Psoas muscle (tissue), 8 donors: ENCODE measurements around the gene GRIK5. TPM values are rescaled to one million over a fixed set of nuclear protein-coding genes. Genes with fewer than 3 reads are reported as not detected.

Source experiments
- ATAC-seq, 4 donors: fragments of 200-7000 bp; cut with Tn5 transposase; one replicate each; pipeline ENCODE4 v1.9.1; 2020; ENCODE audit warnings: moderate library complexity in 3 of 4, mild to moderate bottlenecking in 2 of 4
- DNase-seq, 2 donors: peaks; one replicate each; pipeline ENCODE4 v3.0.0-alpha.2; 2020
- H3K27ac ChIP-seq: fragments of 200-600 bp; one replicate; pipeline ENCODE4 v1.8.0; 2022
- H3K27me3 ChIP-seq, 3 donors: fragments of 200-600 bp in 1 of 3; one replicate each; pipeline versions ENCODE4 v1.6.1 to v1.8.0; 2013 to 2022; ENCODE audit warnings: low read length in 2 of 3, mild to moderate bottlenecking in 2 of 3, moderate library complexity in 1 of 3; ENCODE audit not compliant: insufficient read depth in 3 of 3
- H3K36me3 ChIP-seq, 2 donors: fragments of 200-600 bp in 1 of 2; one replicate each; pipeline versions ENCODE4 v1.6.1 to v1.8.0; 2013 to 2022; ENCODE audit warnings: low read depth in 1 of 2, mild to moderate bottlenecking in 1 of 2, moderate library complexity in 1 of 2; ENCODE audit not compliant: insufficient read depth in 1 of 2
- H3K4me1 ChIP-seq: fragments of 200-600 bp; one replicate; pipeline ENCODE4 v1.8.0; 2022
- H3K4me3 ChIP-seq: fragments of 200-600 bp; one replicate; pipeline ENCODE4 v1.8.0; 2022; ENCODE audit warnings: mild to moderate bottlenecking
- H3K9me3 ChIP-seq: fragments of 200-600 bp; one replicate; pipeline ENCODE4 v1.8.0; 2022
- CTCF ChIP-seq: fragments of 200-600 bp; IDR thresholded peaks from one replicate; pipeline ENCODE4 v1.8.0; 2022; ENCODE audit warnings: antibody characterized with exemption
- whole genome bisulfite sequencing, 3 donors: extraction: QIAGEN DNeasy Blood & Tissue Kit; methylation state at CpG; one replicate each; pipeline versions ENCODE4 v1.1.6 to v1.1.7; 2013; 5-methylcytosine and 5-hydroxymethylcytosine counted together
- intact Hi-C, 2 donors: fragments of 100-400 bp; cut with DNase I; formaldehyde crosslinking; loops; one replicate each; pipeline versions ENCODE4 v1.11.0 to v1.14.2; 2022
- polyA plus RNA-seq, 3 donors: library from polyadenylated mRNA; stranded (reverse); fragments of 200-250 nt; gene quantifications; one replicate each; pipeline ENCODE4 v1.2.3, GENCODE V29; 2013
- total RNA-seq, 4 donors: library from RNA; stranded (reverse); fragmentation: NEBNext Ultra II Directional in 2 of 4; extraction: Animal tissue kit (Norgen Biotek cat#: 25700) in 2 of 4; gene quantifications; one replicate each; pipeline versions ENCODE4 v1.2.1 to v1.2.4, GENCODE V29; 2021 to 2023
- donor health status: healthy with polysubstance abuse.
- donor health status: DM: no; HTN: no; CAD: no; lungs with moderate emphysema.
- donor health status: Bipolar disorder and iron deficiency.
- donor health status: healthy.
- donor health status: DM: yes; HTN: yes; CAD: no.
- donor health status: DM: no; HTN: no; CAD: no.
- donor health status: DM: no; HTN: no; CAD: no.
- donor health status: DM: yes; HTN: yes; CAD: no.

GRIK5 gene
- total and polyA plus RNA-seq, 7 donors = 0.26 to 0.88 (median 0.45) TPM

GRCh38 chr19:41968751-41969595 is 101.0 kb downstream of the GRIK5 start:
- no peaks in the 10 kb centered on the region for H3K36me3 ChIP-seq
- no peaks in the 10 kb centered on the region for H3K9me3 ChIP-seq
- peaks cover 0 to 19% (median 0%) of the 10 kb centered on the region in 3 donors for H3K27me3 ChIP-seq
- no peak overlapping the region for H3K27ac ChIP-seq
- no peak overlapping the region for H3K4me3 ChIP-seq
- no peak for ATAC-seq
- DNase-seq = no peak
- H3K4me1 ChIP-seq = no peaks in the 10 kb centered on the region
- TF ChIP-seq CTCF = no peak
- intact Hi-C loops = no loop called here
- WGBS, 3 donors = 78 to 85% (median 82%) methylated on average over 27 to 28 of the region's 28 CpGs

GRCh38 chr19:41967054-41967783 is 102.8 kb downstream of the GRIK5 start:
- TF ChIP-seq CTCF = no peak
- DNase-seq (no peak), ATAC-seq (no peak)
- intact Hi-C loops = no loop called here
- Histone ChIP-seq H3K4me1 (no peaks in the 10 kb centered on the region), H3K9me3 (no peaks in the 10 kb centered on the region), H3K36me3 (no peaks in the 10 kb centered on the region), H3K27me3 (peaks cover 0 to 19% (median 0%) of the 10 kb centered on the region in 3 donors), H3K27ac (no peak overlapping the region), H3K4me3 (no peak overlapping the region)
- WGBS, 3 donors = 62 to 72% (median 68%) methylated on average over 26 of the region's 26 CpGs

GRCh38 chr19:41965106-41965505 is 104.9 kb downstream of the GRIK5 start:
- 41 to 47% (median 46%) methylated on average over 3 to 5 of the region's 5 CpGs for whole genome bisulfite sequencing, 3 donors
- H3K9me3 ChIP-seq = no peaks in the 10 kb centered on the region
- H3K36me3 ChIP-seq = no peaks in the 10 kb centered on the region
- no peak overlapping the region for H3K27ac ChIP-seq
- TF ChIP-seq CTCF = no peak
- DNase-seq (no peak), ATAC-seq (no peak)
- intact Hi-C loops = no loop called here
- no peak overlapping the region for H3K4me3 ChIP-seq
- peaks cover 0 to 14% (median 0%) of the 10 kb centered on the region in 3 donors for H3K27me3 ChIP-seq
- no peaks in the 10 kb centered on the region for H3K4me1 ChIP-seq

GRCh38 chr19:41960973-41961372 is 109.0 kb downstream of the GRIK5 start:
- TF ChIP-seq CTCF = no peak
- H3K27me3 ChIP-seq = peaks cover 0 to 2% (median 0%) of the 10 kb centered on the region in 3 donors
- H3K9me3 ChIP-seq = no peaks in the 10 kb centered on the region
- DNase-seq = no peak
- H3K4me1 ChIP-seq = peaks cover 16% of the 10 kb centered on the region
- 92 to 95% (median 93%) methylated on average over 5 of the region's 5 CpGs for WGBS, 3 donors
- intact Hi-C loops = no loop called here
- H3K4me3 ChIP-seq = no peak overlapping the region
- peaks cover 0 to 12% of the 10 kb centered on the region in 2 donors for H3K36me3 ChIP-seq
- ATAC-seq = no peak
- no peak overlapping the region for H3K27ac ChIP-seq
